Activated CD4-positive, alpha-beta T cell treated with anti-CD3 and anti-CD28 coated beads, Interleukin-2, amount 50 U/mL, for 16 hours (primary cell): Measurements from ENCODE around the gene CASP9.

Experiments
- DNase-seq: peaks from one replicate; pipeline ENCODE4 v3.0.0-alpha.2; 2020

Gene CASP9

GRCh38 chr1:15524021-15524282, at the start of gene CASP9:
CASP9 (minus strand) TSS chr1:15524215; CDS start chr1:15524200, 15 bp downstream.
- no peak for DNase-seq

- DNase-seq = no peak
Measured at GRCh38 chr1:15573477-15573876, 49.5 kb upstream of the CASP9 start.

GRCh38 chr1:15571266-15571665, 47.3 kb upstream of the CASP9 start:
- DNase-seq = no peak

- DNase-seq = no peak
Measured at GRCh38 chr1:15570861-15571260, 46.8 kb upstream of the CASP9 start.

- DNase-seq = no peak
Measured at GRCh38 chr1:15568387-15569073, 44.5 kb upstream of the CASP9 start.

GRCh38 chr1:15559189-15559810, 35.3 kb upstream of the CASP9 start:
- DNase-seq = no peak

GRCh38 chr1:15558516-15558915, 34.5 kb upstream of the CASP9 start:
- DNase-seq = no peak

- DNase-seq = no peak
Measured at GRCh38 chr1:15557594-15557993, 33.6 kb upstream of the CASP9 start.

GRCh38 chr1:15557008-15557407, 33.0 kb upstream of the CASP9 start:
- DNase-seq = no peak

- DNase-seq = no peak
Measured at GRCh38 chr1:15550573-15550972, 26.6 kb upstream of the CASP9 start.

- no peak for DNase-seq
Measured at GRCh38 chr1:15546641-15547040, 22.6 kb upstream of the CASP9 start.

- no peak for DNase-seq
Measured at GRCh38 chr1:15543589-15544568, 19.9 kb upstream of the CASP9 start.

GRCh38 chr1:15543251-15543588, 19.2 kb upstream of the CASP9 start:
- DNase-seq = no peak

- no peak for DNase-seq
Measured at GRCh38 chr1:15542388-15543250, 18.6 kb upstream of the CASP9 start.

- DNase-seq = no peak
Measured at GRCh38 chr1:15541231-15541792, 17.3 kb upstream of the CASP9 start.

GRCh38 chr1:15540186-15540585, 16.2 kb upstream of the CASP9 start:
- no peak for DNase-seq

- no peak for DNase-seq
Measured at GRCh38 chr1:15538771-15539170, 14.8 kb upstream of the CASP9 start.

- DNase-seq = peak; percentile 64
Measured at GRCh38 chr1:15531682-15532081, 7.7 kb upstream of the CASP9 start.

- no peak for DNase-seq
Measured at GRCh38 chr1:15531003-15531402, 7.0 kb upstream of the CASP9 start.

GRCh38 chr1:15526490-15527339, 2.7 kb upstream of the CASP9 start, which contains the start of gene DNAJC16:
DNAJC16 (plus strand) TSS chr1:15526848; CDS start chr1:15529106, 2,258 bp downstream.
- DNase-seq = peak; percentile 100

- no peak for DNase-seq
Measured at GRCh38 chr1:15526021-15526489, 2.0 kb upstream of the CASP9 start.
